Hepatocyte (in vitro differentiated cells): ENCODE data around the gene ANKS1B. TPM values are rescaled to one million over a fixed set of nuclear protein-coding genes. Genes with fewer than 3 reads are reported as not detected.

Experiments
- DNase-seq: peaks from one replicate; pipeline ENCODE4 v3.0.0-alpha.2; 2016; ENCODE audit warnings: low spot score
- H2AFZ ChIP-seq: fragments of 200-600 bp; sonication (generic); 2 replicates; pipeline ENCODE4 v1.6.0; 2016; ENCODE audit warnings: antibody characterized with exemption, mild to moderate bottlenecking
- H3K27ac ChIP-seq: fragments of 200-600 bp; sonication (generic); 2 replicates; pipeline ENCODE4 v1.5.1; 2016; ENCODE audit warnings: mild to moderate bottlenecking
- H3K27me3 ChIP-seq: fragments of 200-600 bp; sonication (generic); 2 replicates; pipeline ENCODE4 v1.6.1; 2016
- H3K36me3 ChIP-seq: fragments of 200-600 bp; sonication (generic); replicated peaks from 2 replicates; pipeline ENCODE4 v1.5.1; 2016; ENCODE audit warnings: low read depth; ENCODE audit not compliant: insufficient read depth
- H3K4me1 ChIP-seq: fragments of 200-600 bp; sonication (generic); 2 replicates; pipeline ENCODE4 v1.5.1; 2016; ENCODE audit warnings: mild to moderate bottlenecking, moderate library complexity; ENCODE audit not compliant: insufficient read depth
- H3K4me2 ChIP-seq: fragments of 200-600 bp; sonication (generic); 2 replicates; pipeline ENCODE4 v1.6.0; 2016
- H3K4me3 ChIP-seq: fragments of 200-600 bp; sonication (generic); 2 replicates; pipeline ENCODE4 v1.5.1; 2016; ENCODE audit warnings: mild to moderate bottlenecking
- H3K79me2 ChIP-seq: fragments of 200-600 bp; sonication (generic); 2 replicates; pipeline ENCODE4 v1.6.0; 2017; ENCODE audit warnings: mild to moderate bottlenecking
- H3K9me2 ChIP-seq: fragments of 200-600 bp; sonication (generic); replicated peaks from 2 replicates; pipeline ENCODE4 v1.6.0; 2017; ENCODE audit warnings: mild to moderate bottlenecking; ENCODE audit not compliant: insufficient read depth
- H3K9me3 ChIP-seq: fragments of 200-600 bp; sonication (generic); 2 replicates; pipeline ENCODE4 v1.5.1; 2016; ENCODE audit warnings: low read depth, mild to moderate bottlenecking
- H4K20me1 ChIP-seq: fragments of 200-600 bp; sonication (generic); 2 replicates; pipeline ENCODE4 v1.6.0; 2016; ENCODE audit warnings: mild to moderate bottlenecking; ENCODE audit not compliant: insufficient read depth, poor library complexity, severe bottlenecking
- CTCF ChIP-seq: fragments of 200-600 bp; sonication (generic); IDR thresholded peaks from 2 replicates; pipeline ENCODE4 v1.5.1; 2016; ENCODE audit warnings: antibody characterized with exemption, mild to moderate bottlenecking; ENCODE audit not compliant: poor library complexity
- EZH2 ChIP-seq: fragments of 200-600 bp; sonication (generic); IDR thresholded peaks from 2 replicates; pipeline ENCODE4 v1.6.1; 2016; ENCODE audit warnings: antibody characterized with exemption, mild to moderate bottlenecking, borderline replicate concordance
- EZH2phosphoT487 ChIP-seq: fragments of 200-600 bp; sonication (generic); IDR thresholded peaks from one replicate; pipeline ENCODE4 v1.6.1; 2018; ENCODE audit warnings: antibody characterized with exemption, mild to moderate bottlenecking, low read depth, moderate library complexity; ENCODE audit not compliant: unreplicated experiment, severe bottlenecking
- WGBS: methylation state at CpG from one replicate; pipeline ENCODE4 v1.1.6; 2016; ENCODE audit warnings: low lambda C conversion rate; ENCODE audit errors: missing lambda C conversion rate; 5-methylcytosine and 5-hydroxymethylcytosine counted together
- polyA plus RNA-seq: library from polyadenylated mRNA; unstranded; fragments of >200 nt; fragmentation: Nextera tagmentation; extraction: Ambion mirVana; gene quantifications from 2 replicates; pipeline ENCODE4 v1.2.1, GENCODE V29; 2016
- total RNA-seq: library from RNA; depleted of rRNA; stranded (reverse); fragments of >200 nt; gene quantifications from 2 replicates; pipeline ENCODE4 v1.2.3, GENCODE V29; 2014

Gene ANKS1B
- total and polyA plus RNA-seq, 2 experiments from 2014 or later: 1.6 to 2.2 TPM

DNA sequence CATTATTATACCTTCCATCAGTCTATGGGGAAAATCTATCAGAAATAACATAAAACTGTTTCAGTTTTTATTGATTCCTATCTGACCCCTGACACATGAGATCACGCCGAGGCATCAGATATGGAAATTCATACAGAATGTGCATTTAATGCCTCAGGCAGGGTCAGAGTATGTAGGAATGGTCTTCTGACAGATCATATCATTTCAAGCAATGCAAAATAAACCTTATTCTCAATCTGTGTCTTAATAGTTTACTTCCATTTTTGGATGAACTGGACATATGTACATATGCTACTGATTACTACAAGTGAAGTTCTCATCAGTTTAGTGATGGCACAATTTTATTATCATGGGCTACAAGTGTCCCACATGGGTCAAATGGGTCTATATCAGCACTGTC is 150.0 kb downstream of the ANKS1B start:
- Histone ChIP-seq H3K27ac (no peak overlapping the region), H3K79me2 (no peaks in the 10 kb centered on the region), H4K20me1 (no peaks in the 10 kb centered on the region), H3K36me3 (no peaks in the 10 kb centered on the region), H3K27me3 (no peaks in the 10 kb centered on the region), H3K9me2 (no peaks in the 10 kb centered on the region), H2AFZ (no peak overlapping the region), H3K4me3 (no peak overlapping the region), H3K4me1 (no peaks in the 10 kb centered on the region), H3K9me3 (no peaks in the 10 kb centered on the region), H3K4me2 (no peak overlapping the region)
- DNase-seq: no peak
- TF ChIP-seq CTCF: no peak
- 89% methylated on average over 2 of the region's 2 CpGs for WGBS

- Histone ChIP-seq H3K4me2 (no peak overlapping the region), H3K79me2 (no peaks in the 10 kb centered on the region), H3K9me2 (no peaks in the 10 kb centered on the region), H3K9me3 (no peaks in the 10 kb centered on the region), H3K27ac (no peak overlapping the region), H3K27me3 (no peaks in the 10 kb centered on the region), H3K36me3 (no peaks in the 10 kb centered on the region), H4K20me1 (no peaks in the 10 kb centered on the region), H3K4me3 (no peak overlapping the region), H3K4me1 (no peaks in the 10 kb centered on the region), H2AFZ (no peak overlapping the region)
- WGBS: 78% methylated on average over 1 of the region's 1 CpG
- DNase-seq: no peak
- TF ChIP-seq CTCF: no peak
- no peak for TF ChIP-seq EZH2phosphoT487
- no peak for TF ChIP-seq EZH2
Measured at GRCh38 chr12:99833397-99833796, 151.3 kb downstream of the ANKS1B start.

DNA sequence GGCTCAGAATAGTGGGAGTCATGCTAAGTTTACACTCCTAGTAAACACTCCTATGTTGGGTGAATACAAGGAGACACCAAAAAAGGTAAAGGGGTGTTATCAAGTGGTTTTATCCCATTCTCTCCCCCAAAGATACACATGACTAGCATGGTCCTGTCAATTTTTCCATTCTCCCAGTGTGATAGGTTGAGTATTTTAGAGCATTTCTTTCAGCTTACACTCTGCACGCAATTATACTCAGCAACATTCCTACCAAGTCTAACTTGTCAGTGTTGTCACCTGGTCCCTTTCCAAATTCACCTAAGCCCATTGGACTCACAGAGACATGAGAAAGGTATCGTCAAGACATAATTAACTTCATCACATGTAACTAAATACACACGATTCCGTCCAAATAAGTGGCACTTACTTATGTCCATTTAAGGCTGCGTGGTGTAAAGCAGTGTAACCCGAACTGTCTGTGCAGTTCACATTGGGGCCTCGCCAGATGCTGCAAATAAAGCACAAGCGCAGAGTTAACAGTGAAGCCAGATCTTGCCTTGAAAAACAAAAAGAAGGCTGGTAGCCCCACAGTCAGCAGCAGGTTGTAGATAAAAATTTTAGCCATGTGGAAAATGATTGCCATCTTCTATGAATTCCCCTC is 159.7 kb downstream of the ANKS1B start:
- H3K4me1 ChIP-seq: no peaks in the 10 kb centered on the region
- H3K36me3 ChIP-seq: no peaks in the 10 kb centered on the region
- no peaks in the 10 kb centered on the region for H3K79me2 ChIP-seq
- H4K20me1 ChIP-seq: no peaks in the 10 kb centered on the region
- 73% methylated on average over 8 of the region's 8 CpGs for WGBS
- no peak overlapping the region for H2AFZ ChIP-seq
- H3K4me2 ChIP-seq: no peak overlapping the region
- DNase-seq: no peak
- H3K9me2 ChIP-seq: no peaks in the 10 kb centered on the region
- no peaks in the 10 kb centered on the region for H3K9me3 ChIP-seq
- no peak overlapping the region for H3K4me3 ChIP-seq
- H3K27ac ChIP-seq: no peak overlapping the region
- no peaks in the 10 kb centered on the region for H3K27me3 ChIP-seq
- no peak for TF ChIP-seq CTCF
- TF ChIP-seq EZH2: no peak
- no peak for TF ChIP-seq EZH2phosphoT487

GRCh38 chr12:99822273-99822672 is 162.5 kb downstream of the ANKS1B start:
- no peak for DNase-seq
- H3K27ac ChIP-seq: no peak overlapping the region
- no peaks in the 10 kb centered on the region for H3K27me3 ChIP-seq
- no peaks in the 10 kb centered on the region for H3K4me1 ChIP-seq
- no peaks in the 10 kb centered on the region for H4K20me1 ChIP-seq
- H3K36me3 ChIP-seq: no peaks in the 10 kb centered on the region
- H3K9me2 ChIP-seq: no peaks in the 10 kb centered on the region
- H3K4me2 ChIP-seq: no peak overlapping the region
- H3K4me3 ChIP-seq: no peak overlapping the region
- no peaks in the 10 kb centered on the region for H3K79me2 ChIP-seq
- H2AFZ ChIP-seq: no peak overlapping the region
- TF ChIP-seq CTCF: no peak
- TF ChIP-seq EZH2: no peak
- TF ChIP-seq EZH2phosphoT487: no peak
- H3K9me3 ChIP-seq: no peaks in the 10 kb centered on the region
